Neuron (in vitro differentiated cells): ENCODE results near the gene ZNF593.

ENCODE experiments used
- H2AFZ ChIP-seq: one replicate; pipeline ENCODE4 v1.6.1; 2013; ENCODE audit warnings: low read depth, mild to moderate bottlenecking, inconsistent platforms, low read length, moderate library complexity
- H3K27me3 ChIP-seq: one replicate; pipeline ENCODE4 v1.6.1; 2013; ENCODE audit warnings: low read length; ENCODE audit not compliant: insufficient read depth
- H3K36me3 ChIP-seq: one replicate; pipeline ENCODE4 v1.6.1; 2013; ENCODE audit warnings: low read length; ENCODE audit not compliant: insufficient read depth
- H3K4me1 ChIP-seq: one replicate; pipeline ENCODE4 v1.6.1; 2013; ENCODE audit warnings: low read length; ENCODE audit not compliant: insufficient read depth
- H3K4me3 ChIP-seq: 2 replicates; pipeline ENCODE4 v1.5.1; 2013; ENCODE audit warnings: mild to moderate bottlenecking, low read length, moderate library complexity
- H3K9me3 ChIP-seq: one replicate; pipeline ENCODE4 v1.6.1; 2013; ENCODE audit warnings: low read length

ZNF593 gene

GRCh38 chr1:26215246-26215645 is 45.5 kb downstream of the ZNF593 start:
- Histone ChIP-seq H2AFZ (no peak overlapping the region), H3K4me1 (no peaks in the 10 kb centered on the region), H3K9me3 (no peaks in the 10 kb centered on the region), H3K36me3 (no peaks in the 10 kb centered on the region), H3K4me3 (no peak overlapping the region), H3K27me3 (no peaks in the 10 kb centered on the region)

- Histone ChIP-seq H2AFZ (no peak overlapping the region), H3K4me1 (no peaks in the 10 kb centered on the region), H3K4me3 (no peak overlapping the region), H3K9me3 (no peaks in the 10 kb centered on the region), H3K36me3 (no peaks in the 10 kb centered on the region), H3K27me3 (peaks cover 6% of the 10 kb centered on the region)
Measured at GRCh38 chr1:26218906-26219494, 49.3 kb downstream of the ZNF593 start.
